HG03175 (cell line): ENCODE results near the gene SORCS2.

Experiments
- ATAC-seq: cut with Tn5 transposase; IDR thresholded peaks from one replicate; pipeline ENCODE4 v1.9.1; 2021; ENCODE audit warnings: mild to moderate bottlenecking, moderate library complexity; ENCODE audit not compliant: unreplicated experiment

Gene SORCS2

GRCh38 chr4:7637139-7637538 lies 444.8 kb downstream of the SORCS2 start:
- ATAC-seq, result no peak

GRCh38 chr4:7637971-7638370 lies 445.6 kb downstream of the SORCS2 start:
- ATAC-seq, result no peak

- ATAC-seq, result no peak
Observed at GRCh38 chr4:7638489-7638888, 446.2 kb downstream of the SORCS2 start.

- no peak for ATAC-seq
Observed at GRCh38 chr4:7638984-7639789, 446.8 kb downstream of the SORCS2 start.

GRCh38 chr4:7640136-7640535 lies 447.8 kb downstream of the SORCS2 start:
- ATAC-seq, result no peak

- no peak for ATAC-seq
Observed at GRCh38 chr4:7641712-7642111, 449.4 kb downstream of the SORCS2 start.

GRCh38 chr4:7642741-7643458 lies 450.6 kb downstream of the SORCS2 start:
- ATAC-seq, result no peak

GRCh38 chr4:7645158-7645557 lies 452.8 kb downstream of the SORCS2 start:
- no peak for ATAC-seq

- no peak for ATAC-seq
Observed at GRCh38 chr4:7645956-7646355, 453.6 kb downstream of the SORCS2 start.

- ATAC-seq, result no peak
Observed at GRCh38 chr4:7646384-7647061, 454.2 kb downstream of the SORCS2 start.

GRCh38 chr4:7647186-7647585 lies 454.8 kb downstream of the SORCS2 start:
- ATAC-seq, result no peak

GRCh38 chr4:7647600-7648543 lies 455.5 kb downstream of the SORCS2 start:
- ATAC-seq, result no peak

GRCh38 chr4:7648544-7649395 lies 456.4 kb downstream of the SORCS2 start:
- ATAC-seq, result no peak

- no peak for ATAC-seq
Observed at GRCh38 chr4:7649411-7649740, 457.0 kb downstream of the SORCS2 start.

GRCh38 chr4:7649741-7650531 lies 457.6 kb downstream of the SORCS2 start:
- ATAC-seq, result no peak

- ATAC-seq, result no peak
Observed at GRCh38 chr4:7650606-7651385, 458.5 kb downstream of the SORCS2 start.

- ATAC-seq, result no peak
Observed at GRCh38 chr4:7651461-7651921, 459.2 kb downstream of the SORCS2 start.

GRCh38 chr4:7652006-7652405 lies 459.7 kb downstream of the SORCS2 start:
- no peak for ATAC-seq
